ENCODE measurements around the gene NISCH.

- TF ChIP-seq CTCF (IDR thresholded peaks at IDR 0.05; ENCODE audit: low read depth, low read length, poor library complexity, severe bottlenecking) (no peak), EZH2phosphoT487 (IDR thresholded peaks at IDR 0.05; ENCODE audit: borderline replicate concordance, low read length) (no peak)
These were observed 61.2 kb downstream of the NISCH start for GRCh38 chr3:52516509-52517195.

Data from DOHH2 (cell line).